Measurements from ENCODE around the gene NDUFS3. TPM values are rescaled to one million over a fixed set of nuclear protein-coding genes. Genes with fewer than 3 reads are reported as not detected.

NDUFS3 gene
- total RNA-seq, 4 donors from 2014 or later = 38.7 to 75.6 (median 53.2) TPM

- WGBS, 2 donors (ENCODE audit: low coverage in 1 of 2) = 45 to 60% methylated on average over 1 to 2 of the region's 2 CpGs
- Histone ChIP-seq H3K4me3 (no peak overlapping the region), H3K27ac (peak overlapping the region; percentile 11 to 72 (median 46)), H3K27me3 (no peaks in the 10 kb centered on the region), H3K36me3 (peaks cover 0 to 6% of the 10 kb centered on the region in 2 donors), H3K9me3 (no peaks in the 10 kb centered on the region), H3K4me1 (peaks cover 14 to 99% (median 39%) of the 10 kb centered on the region in 3 donors)
- ATAC-seq = peak; percentile 47
- TF ChIP-seq POLR2AphosphoS5 (IDR thresholded peaks at IDR 0.05) (peak; percentile 12), EP300 (IDR thresholded peaks at IDR 0.05) (no peak), POLR2A (IDR thresholded peaks at IDR 0.05) (no peak)
- TF ChIP-seq, protein P1, sequence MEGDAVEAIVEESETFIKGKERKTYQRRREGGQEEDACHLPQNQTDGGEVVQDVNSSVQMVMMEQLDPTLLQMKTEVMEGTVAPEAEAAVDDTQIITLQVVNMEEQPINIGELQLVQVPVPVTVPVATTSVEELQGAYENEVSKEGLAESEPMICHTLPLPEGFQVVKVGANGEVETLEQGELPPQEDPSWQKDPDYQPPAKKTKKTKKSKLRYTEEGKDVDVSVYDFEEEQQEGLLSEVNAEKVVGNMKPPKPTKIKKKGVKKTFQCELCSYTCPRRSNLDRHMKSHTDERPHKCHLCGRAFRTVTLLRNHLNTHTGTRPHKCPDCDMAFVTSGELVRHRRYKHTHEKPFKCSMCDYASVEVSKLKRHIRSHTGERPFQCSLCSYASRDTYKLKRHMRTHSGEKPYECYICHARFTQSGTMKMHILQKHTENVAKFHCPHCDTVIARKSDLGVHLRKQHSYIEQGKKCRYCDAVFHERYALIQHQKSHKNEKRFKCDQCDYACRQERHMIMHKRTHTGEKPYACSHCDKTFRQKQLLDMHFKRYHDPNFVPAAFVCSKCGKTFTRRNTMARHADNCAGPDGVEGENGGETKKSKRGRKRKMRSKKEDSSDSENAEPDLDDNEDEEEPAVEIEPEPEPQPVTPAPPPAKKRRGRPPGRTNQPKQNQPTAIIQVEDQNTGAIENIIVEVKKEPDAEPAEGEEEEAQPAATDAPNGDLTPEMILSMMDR (IDR thresholded peaks at IDR 0.05) = no peak
These were observed 45.2 kb upstream of the NDUFS3 start for GRCh38 chr11:47533690-47534151.

DNA sequence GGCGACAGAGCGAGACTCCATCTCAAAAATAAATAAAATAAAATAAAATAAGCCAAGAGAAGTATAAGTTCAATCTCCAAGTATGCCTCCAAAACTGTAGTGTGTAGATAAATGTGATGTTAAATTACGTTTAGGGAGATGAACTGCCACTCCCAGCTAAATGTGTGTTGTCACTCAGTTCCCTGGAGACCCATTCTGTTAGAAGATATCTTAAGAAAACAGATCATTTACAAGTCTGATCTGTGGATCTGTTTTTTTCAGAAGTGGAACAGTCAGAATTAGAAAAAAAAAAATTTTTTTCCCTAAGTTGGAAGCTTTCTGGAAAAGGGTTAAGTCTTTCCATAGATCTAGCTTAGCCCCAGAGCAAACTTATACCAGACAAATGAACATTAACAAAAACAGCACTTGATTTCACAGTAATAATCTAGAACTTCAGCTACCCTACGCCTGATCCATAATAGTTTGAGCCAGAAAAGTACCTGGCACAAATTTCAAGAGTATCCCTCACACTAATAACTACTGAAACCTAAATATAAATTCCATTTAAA is 44.1 kb upstream of the NDUFS3 start:
- no peak for ATAC-seq
- Histone ChIP-seq H3K27ac (peak overlapping the region in 1 of 4 donors; percentile 72), H3K4me1 (peaks cover 17 to 99% (median 43%) of the 10 kb centered on the region in 3 donors), H3K4me3 (no peak overlapping the region), H3K36me3 (peaks cover 0 to 6% of the 10 kb centered on the region in 2 donors), H3K9me3 (no peaks in the 10 kb centered on the region), H3K27me3 (no peaks in the 10 kb centered on the region)
- TF ChIP-seq POLR2A (IDR thresholded peaks at IDR 0.05) = no peak
- TF ChIP-seq POLR2AphosphoS5 (IDR thresholded peaks at IDR 0.05) = no peak
- TF ChIP-seq, protein P1 (IDR thresholded peaks at IDR 0.05) = no peak
- TF ChIP-seq EP300 (IDR thresholded peaks at IDR 0.05) = no peak
- 52 to 69% methylated on average over 4 of the region's 4 CpGs for WGBS, 2 donors (ENCODE audit: low coverage in 1 of 2)

GRCh38 chr11:47536915-47537314 is 42.0 kb upstream of the NDUFS3 start:
- H3K4me1 ChIP-seq = peaks cover 21 to 96% (median 52%) of the 10 kb centered on the region in 3 donors
- TF ChIP-seq POLR2AphosphoS5 (IDR thresholded peaks at IDR 0.05) (no peak), EP300 (IDR thresholded peaks at IDR 0.05) (no peak), POLR2A (IDR thresholded peaks at IDR 0.05) (no peak)
- TF ChIP-seq, protein P1 (IDR thresholded peaks at IDR 0.05) = no peak
- H3K36me3 ChIP-seq = peaks cover 0 to 6% of the 10 kb centered on the region in 2 donors
- no peak overlapping the region for H3K4me3 ChIP-seq
- H3K9me3 ChIP-seq = no peaks in the 10 kb centered on the region
- ATAC-seq = no peak
- 45 to 49% methylated on average over 3 of the region's 3 CpGs for WGBS, 2 donors (ENCODE audit: low coverage in 1 of 2)
- H3K27ac ChIP-seq = peak overlapping the region in 2 of 4 donors; percentile 15 to 16
- no peaks in the 10 kb centered on the region for H3K27me3 ChIP-seq

DNA sequence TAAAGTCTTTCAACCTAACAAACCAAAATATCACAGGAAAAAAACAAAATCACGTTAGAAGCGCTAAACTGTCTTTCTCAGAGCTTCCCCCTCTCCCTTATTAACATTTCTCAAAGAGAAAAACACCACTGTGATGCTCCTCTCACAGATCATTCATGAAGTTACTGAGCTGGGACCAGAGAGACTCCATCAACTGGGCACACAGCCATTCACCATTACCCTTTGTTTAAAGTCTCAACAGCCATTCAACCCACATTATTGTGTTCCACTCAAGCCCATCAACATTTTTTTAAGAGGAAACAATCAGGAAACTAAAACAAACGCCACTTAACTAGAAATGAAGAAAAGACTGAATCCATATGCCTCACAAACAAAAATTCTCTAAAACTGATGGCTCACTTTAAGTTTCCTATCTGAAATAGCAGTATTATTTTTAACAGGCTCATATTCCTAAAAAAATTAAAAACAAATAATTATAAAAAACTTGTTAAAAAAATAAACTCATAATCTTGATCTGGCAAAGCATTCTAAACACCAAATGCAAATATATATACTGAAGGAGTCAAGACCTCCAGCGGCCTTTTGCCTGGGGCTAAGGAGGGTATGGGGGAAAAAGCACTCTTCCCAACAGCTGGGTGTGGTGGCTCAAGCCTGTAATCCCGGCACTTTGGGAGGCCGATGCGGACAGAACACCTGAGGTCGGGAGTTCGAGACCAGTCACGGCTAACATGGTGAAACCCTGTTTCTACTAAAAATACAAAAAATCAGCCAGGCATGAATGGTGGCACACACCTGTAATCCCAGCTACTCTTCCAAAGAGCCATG is 39.9 kb upstream of the NDUFS3 start:
- Histone ChIP-seq H3K4me1 (peaks cover 10 to 96% (median 38%) of the 10 kb centered on the region in 3 donors), H3K4me3 (no peak overlapping the region), H3K27me3 (no peaks in the 10 kb centered on the region), H3K36me3 (peaks cover 0 to 6% of the 10 kb centered on the region in 2 donors), H3K27ac (peak overlapping the region in 3 of 4 donors; percentile 0 to 41 (median 7)), H3K9me3 (no peaks in the 10 kb centered on the region)
- TF ChIP-seq EP300 (IDR thresholded peaks at IDR 0.05) (no peak), POLR2A (IDR thresholded peaks at IDR 0.05) (no peak), POLR2AphosphoS5 (IDR thresholded peaks at IDR 0.05) (no peak)
- TF ChIP-seq, protein P1 (IDR thresholded peaks at IDR 0.05) = no peak
- ATAC-seq = no peak
- 49 to 66% methylated on average over 8 to 10 of the region's 10 CpGs for WGBS, 2 donors (ENCODE audit: low coverage in 1 of 2)
